OCI-LY3 (cell line): Measurements from ENCODE around the gene ZMYM4.
A peak's percentile ranks its signal among the peaks of the same experiment; 100 is the strongest.

Experiments used
- H2AFZ ChIP-seq: fragments of 200-600, 300-600 bp; shearing (Covaris generic); 2 replicates; pipeline ENCODE4 v1.6.0; 2014; ENCODE audit warnings: antibody characterized with exemption, low read depth, low read length
- H3K27ac ChIP-seq: fragments of 200-600, 300-600 bp; sonication (generic); 2 replicates; pipeline ENCODE4 v1.5.1; 2014; ENCODE audit warnings: mild to moderate bottlenecking, low read length, moderate library complexity, mixed read lengths
- H3K27me3 ChIP-seq: fragments of 200-600, 300-600 bp; sonication (generic); 2 replicates; pipeline ENCODE4 v1.6.1; 2014; ENCODE audit warnings: low read depth, low read length, mixed read lengths
- H3K36me3 ChIP-seq: fragments of 200-600, 300-600 bp; sonication (generic); replicated peaks from 2 replicates; pipeline ENCODE3; 2014; ENCODE audit warnings: low read depth, low read length, mixed read lengths
- H3K4me1 ChIP-seq: fragments of 300-600, 200-600 bp; sonication (generic); 2 replicates; pipeline ENCODE4 v1.6.1; 2014; ENCODE audit warnings: low read length, mixed read lengths
- H3K4me2 ChIP-seq: fragments of 200-600, 300-600 bp; sonication (generic); 2 replicates; pipeline ENCODE4 v1.6.1; 2014; ENCODE audit warnings: low read length, mixed read lengths
- H3K4me3 ChIP-seq: fragments of 300-600, 200-600 bp; sonication (generic); 2 replicates; pipeline ENCODE4 v1.5.1; 2014; ENCODE audit warnings: antibody characterized with exemption, mild to moderate bottlenecking, low read length, moderate library complexity
- H3K79me2 ChIP-seq: fragments of 300-600, 200-600 bp; shearing (Covaris generic); 2 replicates; pipeline ENCODE4 v1.6.1; 2014; ENCODE audit warnings: mild to moderate bottlenecking, low read length, mixed read lengths
- H3K9ac ChIP-seq: fragments of 300-600, 200-600 bp; shearing (Covaris generic); 2 replicates; pipeline ENCODE4 v1.6.0; 2014; ENCODE audit warnings: mild to moderate bottlenecking, low read length, moderate library complexity
- H3K9me3 ChIP-seq: fragments of 200-600, 300-600 bp; shearing (Covaris generic); 2 replicates; pipeline ENCODE4 v1.6.1; 2014; ENCODE audit warnings: low read length, mixed read lengths; ENCODE audit not compliant: insufficient read depth
- H4K20me1 ChIP-seq: fragments of 200-600, 300-600 bp; sonication (generic); 2 replicates; pipeline ENCODE4 v1.6.1; 2016; ENCODE audit warnings: low read length, mixed read lengths; ENCODE audit not compliant: insufficient read depth
- EZH2phosphoT487 ChIP-seq: fragments of 200-600 bp; shearing (Covaris generic); IDR thresholded peaks from 2 replicates; pipeline ENCODE4 v1.6.1; 2018; ENCODE audit warnings: antibody characterized with exemption, mixed run types, low read depth
- TF ChIP-seq, protein P1 (sequence below): fragments of 200-600, 300-600 bp; sonication (generic); IDR thresholded peaks from 2 replicates; pipeline ENCODE4 v1.5.1; 2014; ENCODE audit warnings: antibody characterized with exemption, low read length, low read depth

The ZMYM4 gene

DNA sequence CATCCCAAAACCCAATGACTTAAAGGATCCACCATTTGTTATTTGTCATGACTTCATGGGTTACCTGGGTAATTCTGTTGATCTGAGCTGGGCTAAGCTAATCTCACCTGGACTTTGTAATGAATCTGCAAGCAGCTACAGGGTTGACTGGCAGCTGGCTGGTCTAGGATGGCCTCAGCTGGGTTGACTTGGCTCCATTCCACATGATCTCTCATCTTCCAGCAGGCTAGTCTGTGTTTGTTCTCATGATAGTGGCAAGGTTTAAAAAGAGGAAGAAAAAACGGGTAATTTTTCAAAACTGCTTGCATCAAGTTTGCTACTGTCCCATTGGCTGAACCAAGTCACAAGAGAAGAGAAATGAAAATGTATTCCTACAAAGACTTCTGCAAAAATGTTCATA lies 24.8 kb upstream of the ZMYM4 start:
- H3K4me2 ChIP-seq, result no peak overlapping the region
- no peak overlapping the region for H3K4me3 ChIP-seq
- no peak for TF ChIP-seq EZH2phosphoT487
- TF ChIP-seq, protein P1, sequence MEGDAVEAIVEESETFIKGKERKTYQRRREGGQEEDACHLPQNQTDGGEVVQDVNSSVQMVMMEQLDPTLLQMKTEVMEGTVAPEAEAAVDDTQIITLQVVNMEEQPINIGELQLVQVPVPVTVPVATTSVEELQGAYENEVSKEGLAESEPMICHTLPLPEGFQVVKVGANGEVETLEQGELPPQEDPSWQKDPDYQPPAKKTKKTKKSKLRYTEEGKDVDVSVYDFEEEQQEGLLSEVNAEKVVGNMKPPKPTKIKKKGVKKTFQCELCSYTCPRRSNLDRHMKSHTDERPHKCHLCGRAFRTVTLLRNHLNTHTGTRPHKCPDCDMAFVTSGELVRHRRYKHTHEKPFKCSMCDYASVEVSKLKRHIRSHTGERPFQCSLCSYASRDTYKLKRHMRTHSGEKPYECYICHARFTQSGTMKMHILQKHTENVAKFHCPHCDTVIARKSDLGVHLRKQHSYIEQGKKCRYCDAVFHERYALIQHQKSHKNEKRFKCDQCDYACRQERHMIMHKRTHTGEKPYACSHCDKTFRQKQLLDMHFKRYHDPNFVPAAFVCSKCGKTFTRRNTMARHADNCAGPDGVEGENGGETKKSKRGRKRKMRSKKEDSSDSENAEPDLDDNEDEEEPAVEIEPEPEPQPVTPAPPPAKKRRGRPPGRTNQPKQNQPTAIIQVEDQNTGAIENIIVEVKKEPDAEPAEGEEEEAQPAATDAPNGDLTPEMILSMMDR, result no peak
- H3K4me1 ChIP-seq, result peaks cover 8% of the 10 kb centered on the region
- no peaks in the 10 kb centered on the region for H3K27me3 ChIP-seq
- H3K79me2 ChIP-seq, result no peaks in the 10 kb centered on the region
- no peaks in the 10 kb centered on the region for H3K9me3 ChIP-seq
- H4K20me1 ChIP-seq, result no peaks in the 10 kb centered on the region
- no peak overlapping the region for H3K9ac ChIP-seq
- no peak overlapping the region for H3K27ac ChIP-seq
- H3K36me3 ChIP-seq, result no peaks in the 10 kb centered on the region
- H2AFZ ChIP-seq, result 0 out of 2 replicates have a peak overlapping the region, but pooled peaks have one; percentile 7

DNA sequence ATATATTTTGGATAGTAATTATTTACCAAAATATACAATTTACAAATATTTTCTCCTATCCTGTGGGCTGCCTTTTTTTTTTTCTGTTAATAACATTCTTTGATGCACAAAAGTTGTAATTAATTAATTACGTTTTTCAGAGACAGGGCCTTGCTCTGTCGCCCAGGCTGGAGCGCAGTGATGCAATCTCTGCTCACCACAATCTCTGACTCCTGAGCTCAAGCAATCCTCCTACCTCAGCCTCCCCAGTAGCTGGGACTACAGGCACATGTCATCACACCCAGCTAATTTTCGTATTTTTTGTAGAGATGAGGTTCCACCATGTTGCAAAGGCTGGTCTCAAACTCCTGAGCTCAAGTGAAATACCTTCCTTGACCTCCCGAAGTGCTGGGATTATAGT lies 21.3 kb upstream of the ZMYM4 start:
- H4K20me1 ChIP-seq, result no peaks in the 10 kb centered on the region
- no peak overlapping the region for H3K9ac ChIP-seq
- H3K4me2 ChIP-seq, result no peak overlapping the region
- H3K4me1 ChIP-seq, result peaks cover 8% of the 10 kb centered on the region
- H3K4me3 ChIP-seq, result no peak overlapping the region
- no peaks in the 10 kb centered on the region for H3K36me3 ChIP-seq
- H3K79me2 ChIP-seq, result no peaks in the 10 kb centered on the region
- no peaks in the 10 kb centered on the region for H3K9me3 ChIP-seq
- H2AFZ ChIP-seq, result no peak overlapping the region
- no peaks in the 10 kb centered on the region for H3K27me3 ChIP-seq
- no peak overlapping the region for H3K27ac ChIP-seq
- TF ChIP-seq EZH2phosphoT487, result no peak
- TF ChIP-seq, protein P1, result no peak

DNA sequence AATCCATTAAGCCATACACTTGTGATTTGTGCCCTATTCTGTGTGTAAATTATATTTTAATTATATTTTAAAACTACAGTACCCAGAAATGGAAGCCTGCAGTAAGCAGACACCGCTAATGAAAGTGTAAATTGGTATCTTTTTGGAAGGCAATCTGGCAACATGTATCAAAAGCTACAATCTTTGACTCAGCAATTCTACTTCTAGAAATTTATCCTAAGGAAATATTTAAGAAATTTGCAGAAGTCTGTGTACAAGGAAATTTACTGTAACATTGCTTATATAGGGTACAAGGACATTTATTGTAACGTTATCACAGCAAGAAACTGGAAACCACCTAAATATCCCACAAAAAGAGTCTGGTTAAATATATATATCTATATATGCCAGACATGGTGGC lies 14.6 kb upstream of the ZMYM4 start:
- Histone ChIP-seq H3K9me3 (no peaks in the 10 kb centered on the region), H3K27ac (no peak overlapping the region), H3K4me3 (no peak overlapping the region), H3K27me3 (no peaks in the 10 kb centered on the region), H3K36me3 (no peaks in the 10 kb centered on the region), H2AFZ (no peak overlapping the region), H4K20me1 (no peaks in the 10 kb centered on the region), H3K4me2 (no peak overlapping the region), H3K79me2 (no peaks in the 10 kb centered on the region), H3K4me1 (no peaks in the 10 kb centered on the region), H3K9ac (no peak overlapping the region)
- TF ChIP-seq, protein P1, result no peak
- no peak for TF ChIP-seq EZH2phosphoT487

DNA sequence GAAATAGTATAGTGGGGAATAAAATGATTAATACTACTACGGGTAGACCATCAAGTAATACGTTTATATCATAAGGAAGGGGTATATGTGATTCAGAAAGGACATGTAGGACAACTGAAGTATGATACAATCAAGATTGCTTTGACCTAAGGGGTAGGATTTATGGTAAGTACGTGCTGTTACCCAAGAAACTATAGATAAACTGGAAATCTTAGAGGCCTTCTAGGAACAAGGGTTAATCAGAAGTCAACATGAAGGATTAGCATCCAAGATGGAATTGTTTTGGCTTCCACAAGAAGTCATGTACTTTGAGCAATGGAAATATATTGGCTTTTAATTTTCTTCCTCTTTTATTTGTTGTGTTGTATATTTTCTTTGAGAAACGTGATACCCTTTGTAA lies 13.2 kb upstream of the ZMYM4 start:
- Histone ChIP-seq H3K4me1 (no peaks in the 10 kb centered on the region), H3K9me3 (no peaks in the 10 kb centered on the region), H2AFZ (no peak overlapping the region), H4K20me1 (no peaks in the 10 kb centered on the region), H3K4me2 (no peak overlapping the region), H3K27ac (no peak overlapping the region), H3K27me3 (no peaks in the 10 kb centered on the region), H3K4me3 (no peak overlapping the region), H3K36me3 (no peaks in the 10 kb centered on the region), H3K9ac (no peak overlapping the region), H3K79me2 (no peaks in the 10 kb centered on the region)
- no peak for TF ChIP-seq EZH2phosphoT487
- TF ChIP-seq, protein P1, result no peak
